ENCODE data around the gene CD164.

Gene CD164

DNA sequence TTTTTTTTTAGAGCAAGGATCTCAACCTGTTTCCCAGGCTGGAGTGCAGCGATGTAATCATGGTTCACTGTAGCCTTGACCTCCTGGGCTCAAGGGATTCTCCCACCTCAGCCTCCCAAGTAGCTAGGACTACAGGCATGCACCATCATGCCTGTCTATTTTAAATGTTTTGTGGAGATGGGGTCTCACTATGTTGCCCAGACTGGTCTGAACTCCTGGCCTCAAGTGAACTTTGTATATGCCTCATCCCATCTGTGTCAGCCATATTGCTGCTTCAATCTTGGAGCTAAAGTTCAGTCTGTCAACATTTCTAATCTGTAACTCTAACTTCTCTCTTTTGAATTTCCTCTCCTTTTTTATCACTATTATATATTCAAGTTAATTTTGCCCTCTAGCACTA is 54.3 kb downstream of the CD164 start:
- 62% methylated on average over 1 of the region's 1 CpG for WGBS

GRCh38 chr6:109327491-109327890 is 54.8 kb downstream of the CD164 start:
- DNase-seq = no peak
- Histone ChIP-seq H3K14ac (ENCODE audit: low read length in 2 of 2) (no peak overlapping the region), H2AFZ (ENCODE audit: low read depth, low read length) (no peak overlapping the region), H3K4me3 (ENCODE audit: insufficient read depth in 1 of 2, low read depth in 1 of 2, low read length in 2 of 2) (no peak overlapping the region), H2BK12ac (ENCODE audit: low read length in 2 of 2) (no peak overlapping the region), H2BK5ac (ENCODE audit: low read depth, low read length, poor library complexity, severe bottlenecking) (no peak overlapping the region), H2BK15ac (ENCODE audit: low read depth, poor library complexity, severe bottlenecking) (no peak overlapping the region), H2BK120ac (ENCODE audit: low read depth, low read length) (no peak overlapping the region), H3K23ac (ENCODE audit: low read length in 2 of 2) (no peak overlapping the region), H3K79me1 (replicated peaks; ENCODE audit: low read length, poor library complexity, severe bottlenecking) (no peaks in the 10 kb centered on the region), H4K91ac (ENCODE audit: low read length) (no peak overlapping the region), H3K27ac (ENCODE audit: low read length, poor library complexity, severe bottlenecking) (no peak overlapping the region), H3K9ac (ENCODE audit: low read length) (no peak overlapping the region), H2AK5ac (ENCODE audit: low read length, severe bottlenecking) (no peak overlapping the region), H3K4me1 (ENCODE audit: control insufficient read depth, insufficient read depth, low read depth, low read length) (no peaks in the 10 kb centered on the region), H3K4ac (ENCODE audit: low read depth in 1 of 2, low read length in 2 of 2) (no peak overlapping the region), H3K36me3 (ENCODE audit: control insufficient read depth in 1 of 2, insufficient read depth in 2 of 2, low read depth in 1 of 2, low read length in 2 of 2) (no peaks in the 10 kb centered on the region), H4K8ac (ENCODE audit: low read length) (no peak overlapping the region), H3K9me3 (ENCODE audit: control insufficient read depth, low read length) (no peaks in the 10 kb centered on the region), H3K27me3 (ENCODE audit: control insufficient read depth in 1 of 2, insufficient read depth in 1 of 2, low read length in 2 of 2) (no peaks in the 10 kb centered on the region), H3K4me2 (ENCODE audit: low read length, poor library complexity, severe bottlenecking) (no peak overlapping the region), H3K18ac (ENCODE audit: low read depth in 1 of 2, low read length in 2 of 2) (no peak overlapping the region)
- WGBS = 92% methylated on average over 4 of the region's 4 CpGs

More for the DNA sequence above, 54.3 kb downstream of the CD164 start:
- H2BK5ac ChIP-seq (ENCODE audit: low read depth, low read length, poor library complexity, severe bottlenecking) = no peak overlapping the region
- H3K4ac ChIP-seq (ENCODE audit: low read depth in 1 of 2, low read length in 2 of 2) = no peak overlapping the region
- H3K9ac ChIP-seq (ENCODE audit: low read length) = no peak overlapping the region
- no peaks in the 10 kb centered on the region for H3K9me3 ChIP-seq (ENCODE audit: control insufficient read depth, low read length)
- H3K27me3 ChIP-seq (ENCODE audit: control insufficient read depth in 1 of 2, insufficient read depth in 1 of 2, low read length in 2 of 2) = no peaks in the 10 kb centered on the region
- no peak overlapping the region for H4K8ac ChIP-seq (ENCODE audit: low read length)
- no peak overlapping the region for H2BK120ac ChIP-seq (ENCODE audit: low read depth, low read length)
- no peak for DNase-seq
- H3K4me2 ChIP-seq (ENCODE audit: low read length, poor library complexity, severe bottlenecking) = no peak overlapping the region
- H3K23ac ChIP-seq (ENCODE audit: low read length in 2 of 2) = no peak overlapping the region
- no peak overlapping the region for H3K14ac ChIP-seq (ENCODE audit: low read length in 2 of 2)
- H3K18ac ChIP-seq (ENCODE audit: low read depth in 1 of 2, low read length in 2 of 2) = no peak overlapping the region
- H3K79me1 ChIP-seq (replicated peaks; ENCODE audit: low read length, poor library complexity, severe bottlenecking) = no peaks in the 10 kb centered on the region
- no peak overlapping the region for H2AFZ ChIP-seq (ENCODE audit: low read depth, low read length)
- no peak overlapping the region for H3K27ac ChIP-seq (ENCODE audit: low read length, poor library complexity, severe bottlenecking)
- H2BK15ac ChIP-seq (ENCODE audit: low read depth, poor library complexity, severe bottlenecking) = no peak overlapping the region
- H3K36me3 ChIP-seq (ENCODE audit: control insufficient read depth in 1 of 2, insufficient read depth in 2 of 2, low read depth in 1 of 2, low read length in 2 of 2) = no peaks in the 10 kb centered on the region
- H3K4me3 ChIP-seq (ENCODE audit: insufficient read depth in 1 of 2, low read depth in 1 of 2, low read length in 2 of 2) = no peak overlapping the region
- H2AK5ac ChIP-seq (ENCODE audit: low read length, severe bottlenecking) = no peak overlapping the region
- H2BK12ac ChIP-seq (ENCODE audit: low read length in 2 of 2) = no peak overlapping the region
- no peak overlapping the region for H4K91ac ChIP-seq (ENCODE audit: low read length)
- no peaks in the 10 kb centered on the region for H3K4me1 ChIP-seq (ENCODE audit: control insufficient read depth, insufficient read depth, low read depth, low read length)

DNA sequence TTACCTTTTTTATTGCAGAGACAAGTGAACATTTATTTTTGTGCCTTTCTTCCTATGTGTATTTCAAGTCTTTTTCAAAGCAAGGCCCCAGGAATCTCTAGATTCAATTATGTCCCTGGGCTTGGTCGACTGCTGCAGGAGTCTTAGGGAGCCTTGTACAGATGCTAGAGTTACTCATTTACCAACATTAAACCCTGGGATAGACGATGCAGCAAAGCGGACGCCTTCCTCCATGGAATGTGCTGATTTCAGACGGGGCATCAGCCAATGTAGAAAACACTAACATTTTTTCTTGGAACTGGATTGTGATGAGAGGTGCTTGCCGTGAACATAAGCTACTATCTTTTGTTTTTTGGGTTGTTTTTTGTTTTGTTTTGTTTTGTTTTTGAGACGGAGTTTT is 55.9 kb downstream of the CD164 start:
- H3K4me2 ChIP-seq (ENCODE audit: low read length, poor library complexity, severe bottlenecking) = no peak overlapping the region
- H3K18ac ChIP-seq (ENCODE audit: low read depth in 1 of 2, low read length in 2 of 2) = no peak overlapping the region
- H3K4ac ChIP-seq (ENCODE audit: low read depth in 1 of 2, low read length in 2 of 2) = no peak overlapping the region
- no peak overlapping the region for H3K9ac ChIP-seq (ENCODE audit: low read length)
- no peak overlapping the region for H2BK120ac ChIP-seq (ENCODE audit: low read depth, low read length)
- no peak overlapping the region for H3K4me3 ChIP-seq (ENCODE audit: insufficient read depth in 1 of 2, low read depth in 1 of 2, low read length in 2 of 2)
- no peaks in the 10 kb centered on the region for H3K36me3 ChIP-seq (ENCODE audit: control insufficient read depth in 1 of 2, insufficient read depth in 2 of 2, low read depth in 1 of 2, low read length in 2 of 2)
- H3K27me3 ChIP-seq (ENCODE audit: control insufficient read depth in 1 of 2, insufficient read depth in 1 of 2, low read length in 2 of 2) = no peaks in the 10 kb centered on the region
- 93% methylated on average over 7 of the region's 7 CpGs for WGBS
- H2BK5ac ChIP-seq (ENCODE audit: low read depth, low read length, poor library complexity, severe bottlenecking) = no peak overlapping the region
- no peak overlapping the region for H3K14ac ChIP-seq (ENCODE audit: low read length in 2 of 2)
- H3K4me1 ChIP-seq (ENCODE audit: control insufficient read depth, insufficient read depth, low read depth, low read length) = no peaks in the 10 kb centered on the region
- H4K8ac ChIP-seq (ENCODE audit: low read length) = no peak overlapping the region
- H3K9me3 ChIP-seq (ENCODE audit: control insufficient read depth, low read length) = no peaks in the 10 kb centered on the region
- no peak overlapping the region for H2BK12ac ChIP-seq (ENCODE audit: low read length in 2 of 2)
- no peak overlapping the region for H2AFZ ChIP-seq (ENCODE audit: low read depth, low read length)
- DNase-seq = no peak
- no peak overlapping the region for H3K23ac ChIP-seq (ENCODE audit: low read length in 2 of 2)
- H4K91ac ChIP-seq (ENCODE audit: low read length) = no peak overlapping the region
- no peak overlapping the region for H2BK15ac ChIP-seq (ENCODE audit: low read depth, poor library complexity, severe bottlenecking)
- H3K27ac ChIP-seq (ENCODE audit: low read length, poor library complexity, severe bottlenecking) = no peak overlapping the region
- no peaks in the 10 kb centered on the region for H3K79me1 ChIP-seq (replicated peaks; ENCODE audit: low read length, poor library complexity, severe bottlenecking)
- no peak overlapping the region for H2AK5ac ChIP-seq (ENCODE audit: low read length, severe bottlenecking)

DNA sequence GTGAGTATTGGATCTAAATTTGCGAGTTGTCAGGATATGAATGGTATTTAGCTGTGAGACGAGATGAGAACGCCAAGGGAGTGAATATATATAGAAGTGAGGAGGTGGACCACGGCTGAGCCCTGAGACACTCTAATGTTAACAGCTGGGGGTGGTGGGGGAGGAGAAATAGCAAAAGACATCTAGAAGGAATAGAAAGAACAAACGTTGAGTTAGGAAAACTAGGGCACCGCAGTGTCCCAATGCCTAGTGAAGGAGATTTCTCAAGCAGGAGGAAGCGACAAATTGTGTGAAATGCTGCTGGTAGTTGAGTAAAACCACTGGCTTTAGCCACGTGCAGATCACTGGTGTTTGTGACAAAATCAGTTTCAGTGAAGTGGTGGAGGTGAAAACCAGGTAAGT is 56.9 kb downstream of the CD164 start:
- Histone ChIP-seq H2BK12ac (ENCODE audit: low read length in 2 of 2) (no peak overlapping the region), H2BK15ac (ENCODE audit: low read depth, poor library complexity, severe bottlenecking) (no peak overlapping the region), H2BK5ac (ENCODE audit: low read depth, low read length, poor library complexity, severe bottlenecking) (no peak overlapping the region), H3K4me2 (ENCODE audit: low read length, poor library complexity, severe bottlenecking) (no peak overlapping the region), H4K91ac (ENCODE audit: low read length) (no peak overlapping the region), H3K4ac (ENCODE audit: low read depth in 1 of 2, low read length in 2 of 2) (no peak overlapping the region), H3K23ac (ENCODE audit: low read length in 2 of 2) (no peak overlapping the region), H3K9ac (ENCODE audit: low read length) (no peak overlapping the region), H3K79me1 (replicated peaks; ENCODE audit: low read length, poor library complexity, severe bottlenecking) (no peaks in the 10 kb centered on the region), H3K27me3 (ENCODE audit: control insufficient read depth in 1 of 2, insufficient read depth in 1 of 2, low read length in 2 of 2) (no peaks in the 10 kb centered on the region), H2AK5ac (ENCODE audit: low read length, severe bottlenecking) (no peak overlapping the region), H2AFZ (ENCODE audit: low read depth, low read length) (no peak overlapping the region), H4K8ac (ENCODE audit: low read length) (no peak overlapping the region), H3K4me1 (ENCODE audit: control insufficient read depth, insufficient read depth, low read depth, low read length) (no peaks in the 10 kb centered on the region), H2BK120ac (ENCODE audit: low read depth, low read length) (no peak overlapping the region), H3K18ac (ENCODE audit: low read depth in 1 of 2, low read length in 2 of 2) (no peak overlapping the region), H3K9me3 (ENCODE audit: control insufficient read depth, low read length) (no peaks in the 10 kb centered on the region), H3K36me3 (ENCODE audit: control insufficient read depth in 1 of 2, insufficient read depth in 2 of 2, low read depth in 1 of 2, low read length in 2 of 2) (no peaks in the 10 kb centered on the region), H3K14ac (ENCODE audit: low read length in 2 of 2) (no peak overlapping the region), H3K27ac (ENCODE audit: low read length, poor library complexity, severe bottlenecking) (no peak overlapping the region), H3K4me3 (ENCODE audit: insufficient read depth in 1 of 2, low read depth in 1 of 2, low read length in 2 of 2) (no peak overlapping the region)
- 80% methylated on average over 8 of the region's 8 CpGs for WGBS
- DNase-seq = no peak
